ENCODE data around the gene CNTLN. TPM values are rescaled to one million over a fixed set of nuclear protein-coding genes. Genes with fewer than 3 reads are reported as not detected.

Gene CNTLN
- total RNA-seq, 3 donors from 2014 or later (not counting 1 experiment from before 2014, with no cell fraction given): 0.32 to 1.6 (median 0.63) TPM

GRCh38 chr9:17484906-17485305, 350.1 kb downstream of the CNTLN start:
- Mint-ChIP-seq H3K36me3 (no peaks in the 10 kb centered on the region), H3K27ac (no peak overlapping the region), H3K27me3 (ENCODE audit: low read depth in 2 of 2) (no peaks in the 10 kb centered on the region), H3K4me3 (no peak overlapping the region), H3K4me1 (no peaks in the 10 kb centered on the region), H3K9me3 (no peaks in the 10 kb centered on the region)
- no peak for TF ChIP-seq CTCF (IDR thresholded peaks at IDR 0.05)
- no peaks in the 10 kb centered on the region for H3K36me3 ChIP-seq (ENCODE audit: control insufficient read depth, insufficient read depth, low read length)
- no peak for ATAC-seq
- no peaks in the 10 kb centered on the region for H3K9me3 ChIP-seq (ENCODE audit: control insufficient read depth, insufficient read depth, low read length)
- H3K4me3 ChIP-seq (ENCODE audit: low read length): no peak overlapping the region
- H3K4me1 ChIP-seq (ENCODE audit: control insufficient read depth, insufficient read depth, low read length): no peaks in the 10 kb centered on the region
- no peaks in the 10 kb centered on the region for H3K27me3 ChIP-seq (ENCODE audit: control insufficient read depth, insufficient read depth, low read length)
- 100% methylated on average over 2 of the region's 3 CpGs for WGBS (ENCODE audit: insufficient coverage)
- DNase-seq: no peak
- intact Hi-C loops (cut with micrococcal nuclease): no loop called here
- H3K27ac ChIP-seq (ENCODE audit: low read length): no peak overlapping the region

- intact Hi-C loops (cut with micrococcal nuclease): no loop called here
- H3K9me3 ChIP-seq (ENCODE audit: control insufficient read depth, insufficient read depth, low read length): no peaks in the 10 kb centered on the region
- DNase-seq: no peak
- Mint-ChIP-seq H3K9me3 (no peaks in the 10 kb centered on the region), H3K36me3 (no peaks in the 10 kb centered on the region), H3K4me3 (no peak overlapping the region), H3K4me1 (no peaks in the 10 kb centered on the region), H3K27me3 (ENCODE audit: low read depth in 2 of 2) (no peaks in the 10 kb centered on the region), H3K27ac (no peak overlapping the region)
- H3K4me3 ChIP-seq (ENCODE audit: low read length): no peak overlapping the region
- H3K27ac ChIP-seq (ENCODE audit: low read length): no peak overlapping the region
- no peaks in the 10 kb centered on the region for H3K4me1 ChIP-seq (ENCODE audit: control insufficient read depth, insufficient read depth, low read length)
- TF ChIP-seq CTCF (IDR thresholded peaks at IDR 0.05): no peak
- no peaks in the 10 kb centered on the region for H3K27me3 ChIP-seq (ENCODE audit: control insufficient read depth, insufficient read depth, low read length)
- WGBS (ENCODE audit: insufficient coverage): 100% methylated on average over 1 of the region's 1 CpG
- H3K36me3 ChIP-seq (ENCODE audit: control insufficient read depth, insufficient read depth, low read length): no peaks in the 10 kb centered on the region
- ATAC-seq: no peak
These were observed 351.6 kb downstream of the CNTLN start for GRCh38 chr9:17486396-17486795.

GRCh38 chr9:17487467-17487866, 352.6 kb downstream of the CNTLN start:
- DNase-seq (no peak), ATAC-seq (no peak)
- H3K4me1 Mint-ChIP-seq: no peaks in the 10 kb centered on the region
- 97% methylated on average over 4 of the region's 6 CpGs for WGBS (ENCODE audit: insufficient coverage)
- H3K36me3 Mint-ChIP-seq: no peaks in the 10 kb centered on the region
- H3K9me3 Mint-ChIP-seq: no peaks in the 10 kb centered on the region
- no peaks in the 10 kb centered on the region for H3K27me3 Mint-ChIP-seq (ENCODE audit: low read depth in 2 of 2)
- intact Hi-C loops (cut with micrococcal nuclease): no loop called here
- H3K4me3 Mint-ChIP-seq: no peak overlapping the region
- H3K27ac ChIP-seq (ENCODE audit: low read length): no peak overlapping the region
- no peaks in the 10 kb centered on the region for H3K27me3 ChIP-seq (ENCODE audit: control insufficient read depth, insufficient read depth, low read length)
- H3K27ac Mint-ChIP-seq: no peak overlapping the region
- H3K4me1 ChIP-seq (ENCODE audit: control insufficient read depth, insufficient read depth, low read length): no peaks in the 10 kb centered on the region
- no peak overlapping the region for H3K4me3 ChIP-seq (ENCODE audit: low read length)
- TF ChIP-seq CTCF (IDR thresholded peaks at IDR 0.05): no peak
- no peaks in the 10 kb centered on the region for H3K9me3 ChIP-seq (ENCODE audit: control insufficient read depth, insufficient read depth, low read length)
- H3K36me3 ChIP-seq (ENCODE audit: control insufficient read depth, insufficient read depth, low read length): no peaks in the 10 kb centered on the region

GRCh38 chr9:17488662-17489061, 353.8 kb downstream of the CNTLN start:
- H3K9me3 Mint-ChIP-seq: no peaks in the 10 kb centered on the region
- H3K27me3 Mint-ChIP-seq (ENCODE audit: low read depth in 2 of 2): no peaks in the 10 kb centered on the region
- no peak for TF ChIP-seq CTCF (IDR thresholded peaks at IDR 0.05)
- no peaks in the 10 kb centered on the region for H3K4me1 Mint-ChIP-seq
- no peak for DNase-seq
- Histone ChIP-seq H3K27ac (ENCODE audit: low read length) (no peak overlapping the region), H3K27me3 (ENCODE audit: control insufficient read depth, insufficient read depth, low read length) (no peaks in the 10 kb centered on the region), H3K36me3 (ENCODE audit: control insufficient read depth, insufficient read depth, low read length) (no peaks in the 10 kb centered on the region), H3K4me3 (ENCODE audit: low read length) (no peak overlapping the region), H3K9me3 (ENCODE audit: control insufficient read depth, insufficient read depth, low read length) (no peaks in the 10 kb centered on the region), H3K4me1 (ENCODE audit: control insufficient read depth, insufficient read depth, low read length) (no peaks in the 10 kb centered on the region)
- H3K36me3 Mint-ChIP-seq: no peaks in the 10 kb centered on the region
- no peak overlapping the region for H3K4me3 Mint-ChIP-seq
- 91% methylated on average over 2 of the region's 2 CpGs for WGBS (ENCODE audit: insufficient coverage)
- H3K27ac Mint-ChIP-seq: no peak overlapping the region
- no peak for ATAC-seq
- intact Hi-C loops (cut with micrococcal nuclease): no loop called here
